H1 (cell line): ENCODE data around the gene CEP120. TPM values are rescaled to one million over a fixed set of nuclear protein-coding genes. Genes with fewer than 3 reads are reported as not detected.

ENCODE experiments used
- CTCF ChIA-PET: fragments of 300-600 bp; sonication (Branson Sonifier 250); formaldehyde crosslinking; loops from one replicate; lab custom pipeline; 2021; ENCODE audit not compliant: partially characterized antibody; lab: Charles Lee
- POLR2A ChIA-PET: fragments of 300-600 bp; sonication (Branson Sonifier 250); formaldehyde crosslinking; loops from one replicate; lab custom pipeline; 2021; ENCODE audit warnings: inconsistent platforms; ENCODE audit not compliant: partially characterized antibody; lab: Charles Lee
- DNase-seq, 2 experiments: peaks; one replicate each; pipeline versions ENCODE4 v3.0.0 to v3.0.0-alpha.2; 2010 to 2022; ENCODE audit warnings: low spot score in 2 of 2, low read depth in 1 of 2, mixed read lengths in 1 of 2
- FAIRE-seq: peaks from 2 replicates; lab custom pipeline; 2011; peaks lifted over from hg19 to GRCh38; lab: Jason Lieb, UNC
- H2AFZ ChIP-seq: 2 replicates; pipeline ENCODE4 v1.8.1; 2012; ENCODE audit warnings: low read length, inconsistent platforms
- H2AK5ac ChIP-seq: 2 replicates; pipeline ENCODE4 v1.6.1; 2013; ENCODE audit warnings: low read depth, low read length
- H2BK120ac ChIP-seq: replicated peaks from 2 replicates; pipeline ENCODE3; 2013; ENCODE audit warnings: low read depth, low read length, inconsistent platforms
- H2BK12ac ChIP-seq: 2 replicates; pipeline ENCODE4 v1.6.1; 2013; ENCODE audit warnings: low read depth, low read length
- H2BK15ac ChIP-seq: 2 replicates; pipeline ENCODE4 v1.6.1; 2013; ENCODE audit warnings: low read length
- H2BK20ac ChIP-seq: 2 replicates; pipeline ENCODE4 v1.6.1; 2013; ENCODE audit warnings: low read length
- H2BK5ac ChIP-seq: 2 replicates; pipeline ENCODE4 v1.6.1; 2013; ENCODE audit warnings: low read depth, low read length
- H3K14ac ChIP-seq: 2 replicates; pipeline ENCODE4 v1.6.1; 2013; ENCODE audit warnings: inconsistent platforms; ENCODE audit not compliant: insufficient read length
- H3K18ac ChIP-seq: 2 replicates; pipeline ENCODE4 v1.6.1; 2013; ENCODE audit warnings: low read length; ENCODE audit errors: extremely low read depth
- H3K23ac ChIP-seq: 2 replicates; pipeline ENCODE4 v1.6.1; 2013; ENCODE audit warnings: inconsistent platforms; ENCODE audit not compliant: insufficient read length
- H3K23me2 ChIP-seq: 2 replicates; pipeline ENCODE4 v1.6.1; 2013; ENCODE audit warnings: low read depth, low read length
- H3K27ac ChIP-seq: 2 replicates; pipeline ENCODE4 v1.6.1; 2011; ENCODE audit warnings: low read depth, low read length, inconsistent platforms
- H3K27me3 ChIP-seq, 4 experiments: replicated peaks in 1 of 4; 1 replicate in 1 of 4; 2 replicates in 3 of 4; pipeline versions ENCODE4 v1.6.1 to v1.8.1; 2011 to 2013; ENCODE audit warnings: low read length in 3 of 4, mild to moderate bottlenecking in 3 of 4, inconsistent platforms in 2 of 4, mixed read lengths in 2 of 4, moderate library complexity in 1 of 4; ENCODE audit not compliant: control insufficient read depth in 3 of 4, insufficient read depth in 3 of 4; ENCODE audit errors: extremely low read depth in 1 of 4
- H3K36me3 ChIP-seq, 4 experiments: 2 replicates each; pipeline versions ENCODE4 v1.6.1 to v1.8.1; 2011 to 2013; ENCODE audit warnings: mild to moderate bottlenecking in 4 of 4, low read length in 3 of 4, moderate library complexity in 2 of 4, control low read depth in 1 of 4, inconsistent platforms in 1 of 4; ENCODE audit not compliant: insufficient read depth in 4 of 4, control insufficient read depth in 2 of 4
- H3K4ac ChIP-seq: replicated peaks from 2 replicates; pipeline ENCODE3; 2013; ENCODE audit warnings: low read length, low read depth, mixed read lengths, inconsistent platforms; ENCODE audit not compliant: insufficient read length
- H3K4me1 ChIP-seq, 4 experiments: replicated peaks in 1 of 4; 1 replicate in 1 of 4; 2 replicates in 3 of 4; pipeline versions ENCODE4 v1.6.1 to v1.8.1; 2011 to 2013; ENCODE audit warnings: low read length in 3 of 4, inconsistent platforms in 2 of 4, mixed read lengths in 1 of 4; ENCODE audit not compliant: insufficient read depth in 4 of 4, control insufficient read depth in 3 of 4
- H3K4me2 ChIP-seq, 2 experiments: 2 replicates each; pipeline versions ENCODE4 v1.6.1 to v1.8.1; 2011 to 2013; ENCODE audit warnings: low read depth in 2 of 2, low read length in 2 of 2, control low read depth in 1 of 2, inconsistent platforms in 1 of 2, mild to moderate bottlenecking in 1 of 2; ENCODE audit not compliant: insufficient read depth in 1 of 2
- H3K4me3 ChIP-seq, 4 experiments: fragments of 200-600, 300-600 bp in 1 of 4; sonication (generic), shearing (Covaris generic), sonication (Bioruptor Twin) in 1 of 4; 2 replicates each; pipeline versions ENCODE4 v1.5.1 to v1.8.1; 2011 to 2016; ENCODE audit warnings: low read length in 4 of 4, low read depth in 3 of 4, control low read depth in 2 of 4, inconsistent platforms in 2 of 4, mild to moderate bottlenecking in 2 of 4, mixed read lengths in 1 of 4, moderate library complexity in 1 of 4; ENCODE audit not compliant: insufficient read depth in 2 of 4; ENCODE audit errors: extremely low read depth in 1 of 4
- H3K56ac ChIP-seq: replicated peaks from 2 replicates; pipeline ENCODE3; 2013; ENCODE audit warnings: low read depth, mild to moderate bottlenecking, mixed read lengths, low read length, inconsistent platforms; ENCODE audit not compliant: insufficient read length
- H3K79me1 ChIP-seq: 2 replicates; pipeline ENCODE4 v1.6.1; 2013; ENCODE audit warnings: low read depth, low read length, control low read depth
- H3K79me2 ChIP-seq, 2 experiments: 2 replicates each; pipeline versions ENCODE4 v1.6.1 to v1.8.1; 2012 to 2013; ENCODE audit warnings: low read length in 2 of 2, mild to moderate bottlenecking in 2 of 2, inconsistent platforms in 1 of 2; ENCODE audit not compliant: insufficient read depth in 2 of 2, control insufficient read depth in 1 of 2
- H3K9ac ChIP-seq, 4 experiments: replicated peaks in 1 of 4; 1 replicate in 1 of 4; 2 replicates in 3 of 4; pipeline versions ENCODE4 v1.6.1 to v1.8.1; 2011 to 2013; ENCODE audit warnings: low read depth in 3 of 4, low read length in 3 of 4, control low read depth in 2 of 4, mild to moderate bottlenecking in 2 of 4, moderate library complexity in 2 of 4, inconsistent platforms in 1 of 4; ENCODE audit errors: extremely low read depth in 1 of 4
- H3K9me3 ChIP-seq, 2 experiments: 2 replicates each; pipeline versions ENCODE4 v1.6.1 to v1.8.1; 2012 to 2013; ENCODE audit warnings: mild to moderate bottlenecking in 2 of 2, moderate library complexity in 2 of 2, control low read depth in 1 of 2, inconsistent platforms in 1 of 2, low read depth in 1 of 2, low read length in 1 of 2, mixed read lengths in 1 of 2; ENCODE audit not compliant: insufficient read depth in 2 of 2
- H4K20me1 ChIP-seq, 2 experiments: replicated peaks in 1 of 2; 2 replicates each; pipeline versions ENCODE3 to v1.8.1; 2011 to 2013; ENCODE audit warnings: inconsistent platforms in 2 of 2, low read length in 2 of 2, mild to moderate bottlenecking in 1 of 2; ENCODE audit not compliant: insufficient read depth in 2 of 2, control insufficient read depth in 1 of 2
- H4K5ac ChIP-seq: 2 replicates; pipeline ENCODE4 v1.6.1; 2013; ENCODE audit warnings: low read length, low read depth, mixed read lengths, inconsistent platforms; ENCODE audit not compliant: insufficient read length
- H4K8ac ChIP-seq: 2 replicates; pipeline ENCODE4 v1.8.0; 2013; ENCODE audit warnings: mild to moderate bottlenecking, moderate library complexity, low read length, inconsistent platforms; ENCODE audit not compliant: insufficient read depth; ENCODE audit errors: extremely low read depth
- H4K91ac ChIP-seq: replicated peaks from 2 replicates; pipeline ENCODE3; 2013; ENCODE audit warnings: low read length, mixed read lengths, inconsistent platforms; ENCODE audit not compliant: insufficient read length
- NANOG ChIP-seq: IDR thresholded peaks from 2 replicates; pipeline ENCODE4 v1.6.1; 2011; ENCODE audit warnings: low read length, low read depth, mild to moderate bottlenecking, inconsistent platforms; ENCODE audit not compliant: insufficient read depth, poor library complexity, severe bottlenecking
- RFX5 ChIP-seq: IDR thresholded peaks from 2 replicates; pipeline ENCODE4 v1.6.1; 2011; ENCODE audit warnings: low read depth, low read length, improper control_type of control experiment, borderline replicate concordance
- WGBS, 2 experiments: shearing (Covaris generic) in 1 of 2; methylation state at CpG; one replicate each; pipeline versions ENCODE4 v1.1.6 to v1.1.7; 2013 to 2015; ENCODE audit warnings: low lambda C conversion rate in 2 of 2, mixed read lengths in 2 of 2, inconsistent platforms in 1 of 2, low coverage in 1 of 2, missing lambda C conversion rate in 1 of 2; ENCODE audit not compliant: insufficient replicate concordance in 2 of 2, insufficient coverage in 1 of 2, insufficient read length in 1 of 2; ENCODE audit errors: extremely low coverage in 1 of 2, missing lambda C conversion rate in 1 of 2; 5-methylcytosine and 5-hydroxymethylcytosine counted together
- polyA plus RNA-seq, 7 experiments: library from polyadenylated mRNA; depleted of rRNA in 3 of 7; stranded (reverse) in 5 of 7; unstranded in 2 of 7; fragments of >200 nt in 5 of 7; fragments of 200-250 nt in 2 of 7; gene quantifications; 1 replicate in 5 of 7; 2 replicates in 1 of 7; 4 replicates in 1 of 7; pipeline versions ENCODE4 v1.2.1 to v1.2.3, GENCODE V29; 2011 to 2013; ENCODE audit warnings: missing spikeins in 2 of 7, mixed read lengths in 2 of 7
- total RNA-seq: library from RNA; stranded (reverse); fragmentation: NEBNext Ultra II Directional; extraction: Animal tissue kit (Norgen Biotek cat#: 25700); gene quantifications from 2 replicates; pipeline ENCODE4 v1.2.1, GENCODE V29; 2021

CEP120 gene
- total and polyA plus RNA-seq, 2 of the 8 experiments (the other 6 are each of a cell fraction or from before 2014, with no cell fraction given) = 9.3 to 17.9 TPM

DNA sequence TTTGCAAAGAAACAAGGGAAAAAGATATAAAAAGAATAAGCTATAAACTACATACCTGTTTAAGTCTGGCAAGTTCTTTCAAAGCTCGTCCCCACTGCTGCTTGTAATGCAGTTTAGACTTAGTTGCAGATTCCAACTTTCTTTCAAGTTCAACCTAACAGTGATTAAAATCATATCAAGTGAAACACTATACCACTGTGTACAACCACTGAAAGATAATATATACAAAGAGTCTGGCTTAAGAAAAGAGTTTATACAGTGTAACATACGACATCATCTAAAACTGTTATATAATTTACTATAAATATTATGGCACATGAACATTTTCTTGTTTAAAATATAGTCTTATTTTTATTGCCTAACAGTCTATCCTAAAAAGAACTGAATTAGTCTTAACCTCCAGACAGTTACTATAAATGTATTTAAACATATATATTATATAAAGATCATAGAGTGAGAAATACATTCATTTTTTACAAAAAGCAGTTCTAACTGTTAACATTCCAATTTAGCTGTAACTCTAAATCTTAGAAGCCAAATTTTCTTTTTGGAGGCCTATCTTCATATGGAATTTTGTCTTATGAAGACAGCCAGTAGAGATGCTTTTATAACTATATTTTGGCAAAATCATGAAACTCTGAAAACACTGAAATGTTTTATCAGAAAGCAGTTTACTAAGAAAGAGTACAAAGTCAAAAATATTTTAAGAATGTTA lies 58.6 kb downstream of the CEP120 start:
- no peak overlapping the region for H3K4me2 ChIP-seq
- H3K23ac ChIP-seq = no peak overlapping the region
- no peak overlapping the region for H4K5ac ChIP-seq
- H3K4me1 ChIP-seq = no peaks in the 10 kb centered on the region
- no peak overlapping the region for H2BK120ac ChIP-seq
- no peak overlapping the region for H4K8ac ChIP-seq
- H2BK20ac ChIP-seq = no peak overlapping the region
- no peak overlapping the region for H3K56ac ChIP-seq
- no peak overlapping the region for H3K27ac ChIP-seq
- no peak for FAIRE-seq
- POLR2A ChIA-PET = no interaction called here
- H2AK5ac ChIP-seq = no peak overlapping the region
- CTCF ChIA-PET = no interaction called here
- H3K79me1 ChIP-seq = no peaks in the 10 kb centered on the region
- no peaks in the 10 kb centered on the region for H3K27me3 ChIP-seq
- no peak overlapping the region for H2BK15ac ChIP-seq
- H3K18ac ChIP-seq = no peak overlapping the region
- no peak overlapping the region for H2BK5ac ChIP-seq
- no peaks in the 10 kb centered on the region for H3K9me3 ChIP-seq
- no peak overlapping the region for H3K4ac ChIP-seq
- H3K79me2 ChIP-seq = no peaks in the 10 kb centered on the region
- no peak overlapping the region for H4K91ac ChIP-seq
- WGBS, 2 experiments = 83% methylated on average over 2 of the region's 2 CpGs; no CpG with 5 or more reads in 1 of the 2 experiments
- H2BK12ac ChIP-seq = no peak overlapping the region
- no peak overlapping the region for H3K14ac ChIP-seq
- H4K20me1 ChIP-seq = no peaks in the 10 kb centered on the region
- H2AFZ ChIP-seq = no peak overlapping the region
- no peak for DNase-seq
- H3K9ac ChIP-seq = no peak overlapping the region
- no peak overlapping the region for H3K4me3 ChIP-seq
- peaks cover 0 to 3% (median 0%) of the 10 kb centered on the region in 4 experiments; a peak in 2 of 8 replicates for H3K36me3 ChIP-seq
- H3K23me2 ChIP-seq = no peaks in the 10 kb centered on the region
- TF ChIP-seq NANOG (no peak), RFX5 (no peak)
